ENCODE data around the gene CTDSPL. TPM values are rescaled to one million over a fixed set of nuclear protein-coding genes. Genes with fewer than 3 reads are reported as not detected.

Gene CTDSPL
- total and polyA plus RNA-seq, 2 of the 8 experiments (the other 6 are each of a cell fraction or from before 2014, with no cell fraction given) = 20.3 to 42.2 TPM

DNA sequence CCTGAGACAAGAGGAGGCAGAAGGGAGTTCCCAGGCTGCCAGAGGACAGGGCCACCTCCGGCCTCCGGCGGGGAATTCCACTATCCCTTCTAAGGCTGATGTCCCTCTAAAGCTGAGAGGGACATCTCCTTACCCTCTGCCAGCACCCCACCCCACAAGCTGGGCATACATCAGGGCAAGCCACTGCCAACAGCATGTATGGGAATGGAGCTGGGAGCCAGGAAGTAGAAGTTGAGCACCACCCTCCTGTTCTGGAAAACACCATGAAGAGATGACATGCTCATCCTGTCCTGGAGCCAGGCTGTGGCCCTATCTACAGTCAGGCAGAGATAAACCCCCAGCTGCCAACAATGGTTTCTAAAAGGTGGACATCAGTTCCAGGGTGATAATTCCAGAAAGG lies 160.6 kb downstream of the CTDSPL start:
- CTCF ChIA-PET (ENCODE audit: partially characterized antibody) = interaction anchor here (0.8 to 4.3 kb wide), 7 partner anchors 13 to 166 kb away, joined by 3 to 54 read pairs (median 4); no protein-coding TSS in a partner anchor

More for the DNA sequence above, 160.6 kb downstream of the CTDSPL start:
- Histone ChIP-seq H2BK15ac (ENCODE audit: low read length) (no peak overlapping the region), H2AK5ac (ENCODE audit: low read depth, low read length) (no peak overlapping the region), H3K36me3 (ENCODE audit: control insufficient read depth in 2 of 4, insufficient read depth in 4 of 4, low read length in 3 of 4) (no peaks in the 10 kb centered on the region), H3K4me1 (replicated peaks in 1 of 4; ENCODE audit: control insufficient read depth in 3 of 4, insufficient read depth in 4 of 4, low read length in 3 of 4) (peaks cover 0 to 6% (median 2%) of the 10 kb centered on the region in 4 experiments; a peak in 4 of 7 replicates), H2BK5ac (ENCODE audit: low read depth, low read length) (no peak overlapping the region), H3K56ac (replicated peaks; ENCODE audit: insufficient read length, low read depth, low read length) (no peak overlapping the region), H3K27ac (ENCODE audit: low read depth, low read length) (no peak overlapping the region), H2BK20ac (ENCODE audit: low read length) (no peak overlapping the region), H3K4me3 (ENCODE audit: extremely low read depth in 1 of 4, insufficient read depth in 2 of 4, low read depth in 3 of 4, low read length in 4 of 4) (no peak overlapping the region), H3K23me2 (ENCODE audit: low read depth, low read length) (peaks cover 6% of the 10 kb centered on the region; the same call in 1 of the 2 replicates), H4K5ac (ENCODE audit: insufficient read length, low read depth, low read length) (no peak overlapping the region), H3K18ac (ENCODE audit: extremely low read depth, low read length) (no peak overlapping the region), H3K79me1 (ENCODE audit: low read depth, low read length) (no peaks in the 10 kb centered on the region; the same call in 1 of the 2 replicates), H3K9ac (replicated peaks in 1 of 4; ENCODE audit: extremely low read depth in 1 of 4, low read depth in 3 of 4, low read length in 3 of 4) (no peak overlapping the region), H4K8ac (ENCODE audit: extremely low read depth, insufficient read depth, low read length) (no peak overlapping the region), H4K91ac (replicated peaks; ENCODE audit: insufficient read length, low read length) (no peak overlapping the region), H3K9me3 (ENCODE audit: insufficient read depth in 2 of 2, low read depth in 1 of 2, low read length in 1 of 2) (no peaks in the 10 kb centered on the region), H2AFZ (ENCODE audit: low read length) (no peak overlapping the region), H2BK12ac (ENCODE audit: low read depth, low read length) (no peak overlapping the region), H3K23ac (ENCODE audit: insufficient read length) (no peak overlapping the region), H3K79me2 (ENCODE audit: control insufficient read depth in 1 of 2, insufficient read depth in 2 of 2, low read length in 2 of 2) (no peaks in the 10 kb centered on the region), H3K4ac (replicated peaks; ENCODE audit: insufficient read length, low read depth, low read length) (no peak overlapping the region), H4K20me1 (replicated peaks in 1 of 2; ENCODE audit: control insufficient read depth in 1 of 2, insufficient read depth in 2 of 2, low read length in 2 of 2) (peaks cover 9% of the 10 kb centered on the region in 2 experiments), H3K4me2 (ENCODE audit: insufficient read depth in 1 of 2, low read depth in 2 of 2, low read length in 2 of 2) (no peak overlapping the region), H2BK120ac (replicated peaks; ENCODE audit: low read depth, low read length) (no peak overlapping the region), H3K27me3 (replicated peaks in 1 of 4; ENCODE audit: control insufficient read depth in 3 of 4, extremely low read depth in 1 of 4, insufficient read depth in 3 of 4, low read length in 3 of 4) (peaks cover 1 to 18% (median 15%) of the 10 kb centered on the region in 4 experiments), H3K14ac (ENCODE audit: insufficient read length) (no peak overlapping the region)
- POLR2A ChIA-PET (ENCODE audit: partially characterized antibody) = no interaction called here
- TF ChIP-seq NANOG (IDR thresholded peaks at IDR 0.05; ENCODE audit: insufficient read depth, low read depth, low read length, poor library complexity, severe bottlenecking) = no peak
- no peak for TF ChIP-seq EGR1 (IDR thresholded peaks at IDR 0.05; ENCODE audit: borderline replicate concordance, low read depth, low read length)
- no peak for TF ChIP-seq CHD2 (IDR thresholded peaks at IDR 0.05; ENCODE audit: low read length)
- TF ChIP-seq TCF12 (IDR thresholded peaks at IDR 0.05; ENCODE audit: low read depth, low read length) = no peak
- TF ChIP-seq SIN3A (conservative IDR thresholded peaks at IDR 0.05 in 1 of 2, IDR thresholded peaks at IDR 0.05 in 1 of 2; ENCODE audit: low read depth in 1 of 2, low read length in 2 of 2) = no peak
- TF ChIP-seq KDM1A (IDR thresholded peaks at IDR 0.05; ENCODE audit: borderline replicate concordance, low read length) = no peak
- DNase-seq (ENCODE audit: low read depth in 1 of 2, low spot score in 2 of 2) = no peak
- no CpG with 5 or more reads among the region's 3 CpGs for WGBS, 2 experiments (ENCODE audit: extremely low coverage in 1 of 2, insufficient coverage in 1 of 2, insufficient read length in 1 of 2, insufficient replicate concordance in 2 of 2, low coverage in 1 of 2, low lambda C conversion rate in 2 of 2, missing lambda C conversion rate in 1 of 2)
- no peak for FAIRE-seq
